Heart left ventricle (tissue), 13 donors: ENCODE data around the gene ACOXL.

ENCODE experiments used
- CTCF ChIP-seq, 12 donors: fragments of 200-600 bp; sonication (generic) in 4 of 12; IDR thresholded peaks; one replicate each; pipeline versions ENCODE4 v1.5.0 to v1.8.0; 2018 to 2022; ENCODE audit warnings: antibody characterized with exemption in 12 of 12, mild to moderate bottlenecking in 5 of 12
- POLR2A ChIP-seq, 2 donors: fragments of 450-650 bp; IDR thresholded peaks; one replicate each; pipeline ENCODE4 v1.6.1; 2017; ENCODE audit warnings: antibody characterized with exemption in 2 of 2, mild to moderate bottlenecking in 2 of 2, moderate library complexity in 2 of 2
- donor health status: ischemic (EF 13 %, LVEDD 7.1; RV severe dilation, severe dysfunction).
- donor health status: DM: no; HTN: yes; CAD: no.
- donor health status: DM: no; HTN: no; CAD: no.
- donor health status: ischemic (EF 25% LVEDD 6.9; RV normal size, moderate dysfunction).
- donor health status: ischemic (EF 25% LVEDD 5.7; RV mildly dilated, moderate dysfunction).
- donor health status: ischemic (EF 35%, LVEDD 5.7; RV mildly dilated, moderate dysfunction).
- donor health status: nonischemic (EF 11% LVEDD 7.7; RV severe dilation, severe dysfunction).
- donor health status: DM: yes; HTN: yes; CAD: no.
- donor health status: PGD.
- donor health status: ischemic (EF 29% LVEDD 5.4; RV normal size, mild dysfunction).
- donor health status: nonischemic (EF 23%, LVEDD 6.1; RV moderate dilation, normal function).

GRCh38 chr2:110957293-110957692 lies 224.9 kb downstream of the ACOXL start:
- TF ChIP-seq POLR2A (IDR thresholded peaks at IDR 0.05) = no peak
- TF ChIP-seq CTCF (IDR thresholded peaks at IDR 0.05) = no peak
